ENCODE results near the gene RMRP.
"Not testable (repeated sequence)": the region's sequence is repeated elsewhere in the genome, so short reads cannot be mapped to it uniquely, and the experiment has no call there.

DNA sequence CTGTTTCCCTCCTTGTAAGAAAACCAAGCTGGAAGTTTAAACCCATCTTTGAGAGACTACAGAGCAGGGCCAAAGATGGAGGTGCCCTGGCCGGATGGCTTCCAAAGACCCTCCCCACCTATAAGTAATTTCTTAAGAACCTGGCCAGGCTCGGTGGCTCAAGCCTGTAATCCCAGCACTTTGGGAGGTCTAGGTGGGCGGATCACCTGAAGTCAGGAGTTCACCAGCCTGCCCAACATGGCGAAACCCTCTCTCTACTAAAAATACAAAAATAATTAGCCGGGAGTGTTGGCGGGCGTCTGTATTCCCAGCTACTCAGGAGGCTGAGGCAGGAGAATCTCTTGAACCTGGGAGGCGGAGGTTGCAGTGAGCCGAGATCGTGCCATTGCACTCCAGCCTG lies 12.1 kb downstream of the RMRP start:
- TF ChIP-seq, protein P1, sequence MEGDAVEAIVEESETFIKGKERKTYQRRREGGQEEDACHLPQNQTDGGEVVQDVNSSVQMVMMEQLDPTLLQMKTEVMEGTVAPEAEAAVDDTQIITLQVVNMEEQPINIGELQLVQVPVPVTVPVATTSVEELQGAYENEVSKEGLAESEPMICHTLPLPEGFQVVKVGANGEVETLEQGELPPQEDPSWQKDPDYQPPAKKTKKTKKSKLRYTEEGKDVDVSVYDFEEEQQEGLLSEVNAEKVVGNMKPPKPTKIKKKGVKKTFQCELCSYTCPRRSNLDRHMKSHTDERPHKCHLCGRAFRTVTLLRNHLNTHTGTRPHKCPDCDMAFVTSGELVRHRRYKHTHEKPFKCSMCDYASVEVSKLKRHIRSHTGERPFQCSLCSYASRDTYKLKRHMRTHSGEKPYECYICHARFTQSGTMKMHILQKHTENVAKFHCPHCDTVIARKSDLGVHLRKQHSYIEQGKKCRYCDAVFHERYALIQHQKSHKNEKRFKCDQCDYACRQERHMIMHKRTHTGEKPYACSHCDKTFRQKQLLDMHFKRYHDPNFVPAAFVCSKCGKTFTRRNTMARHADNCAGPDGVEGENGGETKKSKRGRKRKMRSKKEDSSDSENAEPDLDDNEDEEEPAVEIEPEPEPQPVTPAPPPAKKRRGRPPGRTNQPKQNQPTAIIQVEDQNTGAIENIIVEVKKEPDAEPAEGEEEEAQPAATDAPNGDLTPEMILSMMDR (IDR thresholded peaks at IDR 0.05; ENCODE audit: low read depth, low read length, poor library complexity, severe bottlenecking), result not testable (repeated sequence)
- TF ChIP-seq EZH2phosphoT487 (IDR thresholded peaks at IDR 0.05; ENCODE audit: borderline replicate concordance, low read length), result not testable (repeated sequence)
